Glomerular visceral epithelial cell (primary cell): ENCODE measurements around the gene GNA14.
"Not testable (repeated sequence)": the region's sequence is repeated elsewhere in the genome, so short reads cannot be mapped to it uniquely, and the experiment has no call there.

ENCODE experiments used
- DNase-seq: peaks from one replicate; pipeline ENCODE4 v3.0.0-alpha.2; 2016; ENCODE audit errors: extremely low spot score

The GNA14 gene

GRCh38 chr9:77648234-77649108, at the start of gene GNA14:
Gene GNA14, minus strand, starts transcription at chr9:77648322. Its CDS starts 529 bp downstream, at chr9:77647793.
- peak; percentile 11 for DNase-seq

DNA sequence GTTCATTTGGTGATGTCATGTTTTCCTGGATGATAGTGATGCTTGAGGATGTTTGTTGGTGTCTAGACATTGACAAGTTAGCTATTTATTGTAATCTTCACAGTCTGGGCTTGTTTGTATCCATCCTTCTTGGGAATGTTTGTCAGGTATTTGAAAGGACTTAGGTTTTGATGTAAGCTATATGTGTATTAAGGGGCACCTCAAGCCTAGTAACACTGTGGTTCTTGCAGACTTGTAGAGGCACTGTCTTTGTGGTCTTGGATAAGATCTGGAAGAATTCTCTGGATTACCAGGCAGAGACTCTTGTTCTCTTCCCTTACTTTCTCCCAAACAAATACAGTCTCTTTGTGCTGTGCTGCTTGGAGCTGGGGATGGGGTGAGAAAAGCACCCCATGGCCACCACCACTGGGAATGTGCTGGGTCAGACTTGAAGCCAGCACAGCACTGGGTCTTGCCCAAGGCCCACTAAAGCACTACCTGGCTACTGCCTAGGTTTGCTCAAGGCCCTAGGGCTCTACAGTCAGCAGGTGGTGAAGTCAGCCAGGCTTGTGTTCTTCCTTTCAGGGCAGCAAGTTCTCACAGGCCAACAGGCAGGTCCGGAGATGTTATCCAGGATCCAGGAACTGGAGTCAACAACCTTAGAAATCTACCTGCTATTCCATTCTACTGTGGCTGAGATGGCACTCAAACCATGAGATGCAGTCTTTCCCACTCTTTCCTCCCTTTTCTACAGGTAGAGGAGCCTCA, 49.3 kb upstream of the GNA14 start:
- DNase-seq = no peak

DNA sequence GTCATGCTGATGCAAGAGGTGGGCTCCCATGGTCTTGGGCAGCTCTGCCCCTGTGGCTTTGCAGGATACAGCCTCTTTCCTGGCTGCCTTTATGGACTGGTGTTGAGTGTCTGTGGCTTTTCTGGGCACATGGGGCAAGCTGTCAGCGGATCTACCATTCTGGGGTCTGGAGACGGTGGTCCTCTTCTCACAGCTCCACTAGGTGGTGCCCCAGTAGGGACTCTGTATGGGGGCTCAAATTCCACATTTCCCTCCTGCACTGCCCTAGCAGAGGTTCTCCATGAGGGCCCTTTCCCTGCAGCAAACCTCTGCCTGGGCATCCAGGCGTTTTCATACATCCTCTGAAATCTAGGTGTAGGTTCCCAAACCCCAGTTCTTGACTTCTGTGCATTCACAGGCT, 42.6 kb upstream of the GNA14 start:
- not testable (repeated sequence) for DNase-seq

DNA sequence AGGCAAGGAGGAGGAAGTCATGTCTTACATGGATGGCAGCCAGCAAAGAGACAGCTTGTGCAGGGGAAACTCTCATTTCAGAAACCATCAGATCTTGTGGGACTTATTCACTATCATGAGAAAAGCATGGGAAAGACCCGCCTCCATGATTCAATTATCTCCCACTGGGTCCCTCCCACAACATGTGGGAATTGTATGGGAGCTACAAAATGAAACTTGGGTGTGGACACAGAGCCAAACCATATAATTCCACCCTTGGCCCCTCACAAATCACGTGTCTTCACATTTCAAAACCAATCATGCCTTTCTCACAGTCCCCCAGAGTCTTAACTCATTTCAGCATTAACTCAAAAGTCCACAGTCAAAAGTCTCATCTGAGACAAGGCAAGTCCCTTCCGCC, 42.0 kb upstream of the GNA14 start:
- not testable (repeated sequence) for DNase-seq

- DNase-seq = not testable (repeated sequence)
Observed at GRCh38 chr9:77687737-77688136, 39.6 kb upstream of the GNA14 start.

DNA sequence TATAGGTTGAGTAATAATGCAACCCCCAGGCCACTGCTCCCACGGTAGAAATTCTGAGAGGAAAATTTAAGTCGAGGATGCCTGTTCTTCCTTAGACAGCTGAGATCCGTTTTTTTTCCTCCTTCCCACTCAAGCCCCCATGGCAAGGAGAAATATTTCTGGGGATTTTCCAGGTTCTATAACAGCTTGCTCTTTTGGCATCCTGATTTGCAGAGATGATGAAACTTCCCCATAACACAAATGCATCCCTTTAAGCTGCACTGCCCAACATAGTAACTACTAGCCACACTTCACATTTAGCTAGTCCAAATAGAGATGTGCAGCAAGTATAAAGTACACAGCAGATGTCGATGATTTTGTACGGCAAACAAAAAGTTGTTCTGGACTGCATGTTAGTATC, 32.5 kb upstream of the GNA14 start:
- DNase-seq = no peak

GRCh38 chr9:77679661-77680368, 31.7 kb upstream of the GNA14 start:
- no peak for DNase-seq

- DNase-seq = no peak
Observed at GRCh38 chr9:77679088-77679487, 31.0 kb upstream of the GNA14 start.

DNA sequence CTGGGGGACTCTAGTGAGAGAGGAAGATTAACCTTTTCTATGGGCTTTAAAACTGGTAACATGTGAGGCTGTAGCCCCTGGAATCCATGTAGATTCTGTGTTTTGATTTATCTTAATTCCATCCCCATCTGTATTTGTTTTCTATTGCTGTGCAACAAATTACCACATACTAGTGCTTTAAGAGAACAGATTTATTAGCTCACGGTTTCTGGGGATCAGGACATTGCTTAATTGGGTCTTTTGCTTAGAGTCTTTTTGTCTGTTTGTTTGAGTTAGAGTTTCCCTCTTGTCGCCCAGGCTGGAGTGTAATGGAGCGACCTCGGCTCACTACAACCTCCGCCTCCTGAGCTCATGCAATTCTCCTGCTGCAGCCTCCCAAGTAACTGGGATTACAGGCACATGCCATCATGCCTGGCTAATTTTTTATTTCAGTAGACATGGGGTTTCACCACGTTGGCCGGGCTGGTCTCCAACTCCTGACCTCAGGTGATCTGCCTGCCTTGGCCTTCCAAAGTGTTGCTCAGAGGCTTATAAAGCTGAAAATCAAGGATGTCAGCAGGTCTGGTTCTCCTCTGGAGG, 29.9 kb upstream of the GNA14 start:
- DNase-seq = peak; percentile 54

- no peak for DNase-seq
Observed at GRCh38 chr9:77677397-77677796, 29.3 kb upstream of the GNA14 start.

DNA sequence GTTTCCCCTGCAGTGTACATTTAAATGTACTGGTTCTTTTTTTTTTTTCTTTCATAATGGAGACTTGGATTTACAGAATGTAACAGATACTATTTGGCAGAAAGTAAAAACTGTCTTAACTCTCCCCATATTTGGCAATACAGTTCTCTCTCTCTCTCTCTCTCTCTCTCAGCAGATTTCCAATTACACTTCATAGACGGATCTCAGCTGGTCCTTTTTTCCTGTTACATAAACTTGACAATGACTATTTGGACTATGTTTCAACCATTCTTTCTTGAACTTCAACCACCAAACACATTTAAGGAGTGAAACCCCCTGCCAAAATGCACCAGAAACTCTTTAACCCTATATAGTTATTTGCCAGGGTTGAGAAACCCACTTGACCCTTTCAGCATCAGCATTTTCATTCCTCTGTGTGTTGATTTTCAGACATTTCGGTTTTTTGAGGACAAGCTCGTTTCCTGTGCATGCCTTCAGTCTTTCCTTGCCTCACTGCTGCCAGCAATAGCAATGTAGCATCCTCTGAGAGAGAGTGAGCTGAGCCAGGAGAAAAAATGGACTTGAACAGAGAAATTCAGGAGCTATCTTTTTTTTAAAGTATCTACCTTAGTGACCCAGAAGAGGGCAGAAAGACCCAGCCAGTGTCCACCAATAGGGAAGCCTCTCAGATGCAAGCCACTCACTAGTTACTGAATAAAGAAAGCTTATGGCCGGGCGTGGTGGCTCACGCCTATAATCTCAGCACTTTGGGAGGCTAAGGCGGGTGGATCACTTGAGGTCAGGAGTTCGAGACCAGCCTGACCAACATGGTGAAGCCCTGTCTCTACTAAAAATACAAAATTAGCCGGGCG, 26.0 kb upstream of the GNA14 start:
- DNase-seq = no peak

GRCh38 chr9:77672183-77672582, 24.1 kb upstream of the GNA14 start:
- DNase-seq = no peak

DNA sequence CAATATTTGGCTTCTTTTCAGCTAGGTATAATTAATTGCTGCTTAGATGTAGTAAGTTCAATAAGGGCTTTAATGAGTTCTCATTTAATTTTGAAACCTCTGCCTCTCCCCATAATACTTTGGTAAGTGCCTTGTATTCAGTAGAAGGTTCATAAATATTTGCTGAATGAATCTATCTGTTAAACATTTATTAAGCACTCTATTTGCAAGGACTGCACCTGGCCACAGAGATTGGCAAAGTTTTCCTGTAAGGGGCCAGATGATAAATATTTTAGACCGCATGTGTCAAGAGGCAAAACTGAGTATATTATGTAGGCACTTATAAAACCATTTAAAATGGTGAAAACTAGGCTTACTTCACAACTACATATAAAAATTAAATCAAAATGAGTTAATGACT, 19.0 kb upstream of the GNA14 start:
- peak; percentile 27 for DNase-seq

GRCh38 chr9:77663754-77664153, 15.6 kb upstream of the GNA14 start:
- DNase-seq = no peak

GRCh38 chr9:77661566-77662085, 13.5 kb upstream of the GNA14 start:
- no peak for DNase-seq

- no peak for DNase-seq
Observed at GRCh38 chr9:77659926-77660325, 11.8 kb upstream of the GNA14 start.

DNA sequence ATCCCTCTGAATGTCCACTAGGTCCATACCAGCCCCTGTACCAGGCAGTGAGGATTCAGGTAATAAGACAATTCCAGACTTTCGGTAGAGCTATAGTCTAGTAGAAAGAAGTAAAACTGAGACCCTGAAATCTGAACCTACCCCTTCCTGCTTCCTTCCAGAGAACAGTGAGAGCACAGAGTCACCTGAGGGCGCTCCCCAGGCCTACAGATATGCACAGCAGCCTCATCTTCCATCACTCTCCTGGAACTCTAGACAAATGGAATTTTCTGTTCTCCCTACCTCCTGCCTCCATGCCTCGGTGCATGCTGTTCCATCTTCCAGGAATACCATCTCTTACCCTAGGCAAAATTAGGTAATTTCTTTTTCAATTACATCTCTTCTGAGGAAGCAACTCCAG, 3.1 kb upstream of the GNA14 start:
- no peak for DNase-seq

DNA sequence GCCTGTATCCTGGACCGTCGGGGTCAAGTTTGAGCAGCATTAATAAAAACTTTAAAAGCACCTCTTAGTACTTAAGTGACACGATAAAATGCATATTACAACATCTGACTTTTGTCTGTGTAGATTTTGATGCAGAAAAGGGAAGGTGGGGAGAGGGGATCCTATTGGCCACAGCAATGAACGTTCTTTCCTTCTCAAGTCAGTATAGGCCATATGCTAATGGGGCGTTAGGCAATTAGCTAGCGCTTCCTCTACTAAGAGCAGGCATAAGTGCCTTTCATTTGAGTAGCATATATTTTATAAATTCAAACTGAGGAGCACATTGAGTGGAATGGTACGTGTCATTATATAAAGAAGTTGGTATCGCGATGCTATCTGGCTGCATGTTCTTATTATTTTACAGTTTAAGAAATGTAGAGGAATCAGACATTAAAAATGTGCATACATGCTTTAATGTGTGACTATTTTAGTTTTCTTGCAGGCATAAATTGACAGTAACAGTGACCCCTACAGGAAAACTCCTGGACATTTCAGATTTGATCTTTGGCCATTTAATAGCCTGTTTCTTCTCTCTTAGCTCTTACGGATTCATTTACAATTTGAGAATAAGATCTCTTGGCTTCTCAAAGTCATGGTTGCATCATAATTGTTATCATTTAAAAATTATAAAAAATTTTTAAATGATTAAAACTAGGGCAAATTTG, 1.1 kb upstream of the GNA14 start:
- DNase-seq = no peak

- DNase-seq = no peak
Observed at GRCh38 chr9:77647267-77648233, 572 bp downstream of the GNA14 start.
